Measurements from ENCODE around the gene FRG2B. TPM values are rescaled to one million over a fixed set of nuclear protein-coding genes. Genes with fewer than 3 reads are reported as not detected.
"Not testable (repeated sequence)": the region's sequence is repeated elsewhere in the genome, so short reads cannot be mapped to it uniquely, and the experiment has no call there.

The FRG2B gene
- not detected for polyA plus RNA-seq (2013, experiment 1 of 2)
- polyA plus RNA-seq (2013, experiment 2 of 2) = not detected

DNA sequence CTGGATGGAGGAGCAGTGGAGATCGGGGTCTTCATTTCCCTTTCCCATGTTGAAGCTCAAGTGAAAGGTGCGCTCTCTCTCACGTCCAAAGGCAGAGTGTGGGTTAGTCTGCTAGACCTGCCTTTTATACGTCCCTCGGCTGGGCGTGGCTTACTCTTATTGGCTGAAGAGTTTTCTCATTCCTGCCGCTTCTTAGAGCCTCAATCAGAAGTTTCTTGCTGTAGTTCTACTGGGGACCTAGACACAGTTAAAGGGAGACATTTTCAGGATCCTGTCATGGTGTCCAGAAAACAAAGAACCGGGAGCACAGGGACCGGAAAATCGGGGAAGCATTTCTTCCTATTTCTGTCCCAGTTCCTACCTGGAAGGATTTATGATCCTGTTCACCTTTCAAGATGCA, at the start of gene FRG2B:
Gene FRG2B, minus strand, starts transcription at position 101 of the 400 bp plus-strand sequence. Its CDS starts 53 bp downstream, at position 48.
- not testable (repeated sequence) for H3K18ac ChIP-seq (ENCODE audit: low read depth in 1 of 2, low read length in 2 of 2); H3K27ac ChIP-seq (ENCODE audit: low read length, poor library complexity, severe bottlenecking); H2BK120ac ChIP-seq (ENCODE audit: low read depth, low read length); H3K9me3 ChIP-seq (ENCODE audit: control insufficient read depth, low read length); H4K8ac ChIP-seq (ENCODE audit: low read length); H2BK12ac ChIP-seq (ENCODE audit: low read length in 2 of 2); H3K79me1 ChIP-seq (replicated peaks; ENCODE audit: low read length, poor library complexity, severe bottlenecking); H3K4me1 ChIP-seq (ENCODE audit: control insufficient read depth, insufficient read depth, low read depth, low read length); H3K36me3 ChIP-seq (ENCODE audit: control insufficient read depth in 1 of 2, insufficient read depth in 2 of 2, low read depth in 1 of 2, low read length in 2 of 2); H2BK15ac ChIP-seq (ENCODE audit: low read depth, poor library complexity, severe bottlenecking); H3K4me3 ChIP-seq (ENCODE audit: insufficient read depth in 1 of 2, low read depth in 1 of 2, low read length in 2 of 2); H3K4me2 ChIP-seq (ENCODE audit: low read length, poor library complexity, severe bottlenecking); H4K91ac ChIP-seq (ENCODE audit: low read length); H3K14ac ChIP-seq (ENCODE audit: low read length in 2 of 2); H2BK5ac ChIP-seq (ENCODE audit: low read depth, low read length, poor library complexity, severe bottlenecking); H3K27me3 ChIP-seq (ENCODE audit: control insufficient read depth in 1 of 2, insufficient read depth in 1 of 2, low read length in 2 of 2); H2AK5ac ChIP-seq (ENCODE audit: low read length, severe bottlenecking); H3K4ac ChIP-seq (ENCODE audit: low read depth in 1 of 2, low read length in 2 of 2); H2AFZ ChIP-seq (ENCODE audit: low read depth, low read length); H3K23ac ChIP-seq (ENCODE audit: low read length in 2 of 2); DNase-seq; H3K9ac ChIP-seq (ENCODE audit: low read length)
- 60% methylated on average over 1 of the region's 10 CpGs for WGBS

- not testable (repeated sequence) for DNase-seq; H3K27ac ChIP-seq (ENCODE audit: low read length, poor library complexity, severe bottlenecking); H3K27me3 ChIP-seq (ENCODE audit: control insufficient read depth in 1 of 2, insufficient read depth in 1 of 2, low read length in 2 of 2); H3K4me1 ChIP-seq (ENCODE audit: control insufficient read depth, insufficient read depth, low read depth, low read length); H2BK120ac ChIP-seq (ENCODE audit: low read depth, low read length); H2AFZ ChIP-seq (ENCODE audit: low read depth, low read length); H2BK5ac ChIP-seq (ENCODE audit: low read depth, low read length, poor library complexity, severe bottlenecking); H3K9ac ChIP-seq (ENCODE audit: low read length); H3K9me3 ChIP-seq (ENCODE audit: control insufficient read depth, low read length); H4K8ac ChIP-seq (ENCODE audit: low read length); H3K18ac ChIP-seq (ENCODE audit: low read depth in 1 of 2, low read length in 2 of 2); H3K4ac ChIP-seq (ENCODE audit: low read depth in 1 of 2, low read length in 2 of 2); H3K23ac ChIP-seq (ENCODE audit: low read length in 2 of 2); H3K36me3 ChIP-seq (ENCODE audit: control insufficient read depth in 1 of 2, insufficient read depth in 2 of 2, low read depth in 1 of 2, low read length in 2 of 2); H3K4me3 ChIP-seq (ENCODE audit: insufficient read depth in 1 of 2, low read depth in 1 of 2, low read length in 2 of 2); H2BK12ac ChIP-seq (ENCODE audit: low read length in 2 of 2); H4K91ac ChIP-seq (ENCODE audit: low read length); H2AK5ac ChIP-seq (ENCODE audit: low read length, severe bottlenecking); H2BK15ac ChIP-seq (ENCODE audit: low read depth, poor library complexity, severe bottlenecking); H3K14ac ChIP-seq (ENCODE audit: low read length in 2 of 2); H3K79me1 ChIP-seq (replicated peaks; ENCODE audit: low read length, poor library complexity, severe bottlenecking); H3K4me2 ChIP-seq (ENCODE audit: low read length, poor library complexity, severe bottlenecking)
- no CpG with 5 or more reads among the region's 40 CpGs for WGBS
Measured at GRCh38 chr10:133667446-133667845, 40.9 kb upstream of the FRG2B start.

DNA sequence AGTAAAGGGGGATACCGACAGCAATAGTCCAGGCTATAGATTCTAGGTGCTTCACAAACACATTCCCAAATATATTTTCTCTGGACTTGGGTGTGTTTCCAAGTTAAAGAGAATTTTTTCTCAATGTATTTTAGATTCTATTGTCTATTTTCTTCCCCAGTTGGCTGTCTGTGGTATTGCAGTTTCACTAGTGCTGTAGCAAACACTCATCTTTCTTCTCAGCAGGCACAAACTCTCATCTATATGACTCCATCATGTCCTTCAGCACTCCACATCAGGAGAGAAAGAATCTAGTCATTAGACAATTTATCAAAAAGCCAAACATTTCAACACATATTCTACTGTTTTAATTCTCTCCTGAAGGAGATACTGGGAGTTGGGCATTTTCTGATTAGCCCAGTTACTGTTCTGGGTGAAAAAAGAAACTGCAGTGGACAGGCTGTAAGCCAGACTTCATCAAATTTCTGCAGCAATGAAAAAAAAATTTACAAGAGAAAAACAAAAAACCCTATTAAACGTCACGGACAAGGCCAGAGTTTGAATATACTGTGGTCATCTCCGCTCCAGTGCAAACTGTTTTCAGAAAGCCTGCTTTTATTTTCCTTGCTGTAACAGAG, 37.1 kb upstream of the FRG2B start:
- H3K23ac ChIP-seq (ENCODE audit: low read length in 2 of 2); H3K27ac ChIP-seq (ENCODE audit: low read length, poor library complexity, severe bottlenecking); H2AK5ac ChIP-seq (ENCODE audit: low read length, severe bottlenecking); H3K9me3 ChIP-seq (ENCODE audit: control insufficient read depth, low read length); DNase-seq; H2BK120ac ChIP-seq (ENCODE audit: low read depth, low read length); H3K79me1 ChIP-seq (replicated peaks; ENCODE audit: low read length, poor library complexity, severe bottlenecking); H3K27me3 ChIP-seq (ENCODE audit: control insufficient read depth in 1 of 2, insufficient read depth in 1 of 2, low read length in 2 of 2); H3K4me3 ChIP-seq (ENCODE audit: insufficient read depth in 1 of 2, low read depth in 1 of 2, low read length in 2 of 2); H4K8ac ChIP-seq (ENCODE audit: low read length); H2AFZ ChIP-seq (ENCODE audit: low read depth, low read length); H3K4me2 ChIP-seq (ENCODE audit: low read length, poor library complexity, severe bottlenecking); H3K36me3 ChIP-seq (ENCODE audit: control insufficient read depth in 1 of 2, insufficient read depth in 2 of 2, low read depth in 1 of 2, low read length in 2 of 2); H2BK15ac ChIP-seq (ENCODE audit: low read depth, poor library complexity, severe bottlenecking); H3K4ac ChIP-seq (ENCODE audit: low read depth in 1 of 2, low read length in 2 of 2); H4K91ac ChIP-seq (ENCODE audit: low read length); H2BK5ac ChIP-seq (ENCODE audit: low read depth, low read length, poor library complexity, severe bottlenecking); H3K18ac ChIP-seq (ENCODE audit: low read depth in 1 of 2, low read length in 2 of 2); H3K14ac ChIP-seq (ENCODE audit: low read length in 2 of 2); H3K4me1 ChIP-seq (ENCODE audit: control insufficient read depth, insufficient read depth, low read depth, low read length); H2BK12ac ChIP-seq (ENCODE audit: low read length in 2 of 2); H3K9ac ChIP-seq (ENCODE audit: low read length): not testable (repeated sequence)
- WGBS = 92% methylated on average over 3 of the region's 4 CpGs

DNA sequence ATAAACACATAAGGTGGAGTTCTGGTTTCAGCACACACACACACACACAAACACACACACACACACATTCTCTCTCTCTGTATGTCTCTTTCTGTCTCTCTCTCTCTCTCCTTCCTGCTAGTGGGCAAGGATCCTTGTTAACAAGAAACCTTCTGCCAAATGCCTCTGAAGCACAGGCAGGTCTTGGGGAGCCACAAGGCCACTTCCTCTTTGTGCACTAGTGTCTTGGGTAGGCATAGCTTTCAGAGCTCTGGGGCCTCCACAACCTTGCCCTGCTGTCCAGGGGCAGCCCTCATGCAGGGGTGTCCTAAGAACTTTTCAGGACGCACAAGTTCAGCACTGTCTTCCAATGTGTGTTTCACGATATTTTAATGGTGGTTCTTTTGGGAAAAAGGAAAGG, 34.5 kb upstream of the FRG2B start:
- no CpG with 5 or more reads among the region's 2 CpGs for WGBS
- not testable (repeated sequence) for H2BK15ac ChIP-seq (ENCODE audit: low read depth, poor library complexity, severe bottlenecking); H2BK5ac ChIP-seq (ENCODE audit: low read depth, low read length, poor library complexity, severe bottlenecking); H3K14ac ChIP-seq (ENCODE audit: low read length in 2 of 2); H3K23ac ChIP-seq (ENCODE audit: low read length in 2 of 2); H3K4me2 ChIP-seq (ENCODE audit: low read length, poor library complexity, severe bottlenecking); H3K36me3 ChIP-seq (ENCODE audit: control insufficient read depth in 1 of 2, insufficient read depth in 2 of 2, low read depth in 1 of 2, low read length in 2 of 2); H2AFZ ChIP-seq (ENCODE audit: low read depth, low read length); H3K4me3 ChIP-seq (ENCODE audit: insufficient read depth in 1 of 2, low read depth in 1 of 2, low read length in 2 of 2); H2BK120ac ChIP-seq (ENCODE audit: low read depth, low read length); H3K9ac ChIP-seq (ENCODE audit: low read length); H4K91ac ChIP-seq (ENCODE audit: low read length); H2BK12ac ChIP-seq (ENCODE audit: low read length in 2 of 2); H3K18ac ChIP-seq (ENCODE audit: low read depth in 1 of 2, low read length in 2 of 2); H3K4me1 ChIP-seq (ENCODE audit: control insufficient read depth, insufficient read depth, low read depth, low read length); H3K27me3 ChIP-seq (ENCODE audit: control insufficient read depth in 1 of 2, insufficient read depth in 1 of 2, low read length in 2 of 2); H3K4ac ChIP-seq (ENCODE audit: low read depth in 1 of 2, low read length in 2 of 2); H3K79me1 ChIP-seq (replicated peaks; ENCODE audit: low read length, poor library complexity, severe bottlenecking); H3K9me3 ChIP-seq (ENCODE audit: control insufficient read depth, low read length); DNase-seq; H2AK5ac ChIP-seq (ENCODE audit: low read length, severe bottlenecking); H3K27ac ChIP-seq (ENCODE audit: low read length, poor library complexity, severe bottlenecking); H4K8ac ChIP-seq (ENCODE audit: low read length)

All from mesenchymal stem cell (in vitro differentiated cells and primary cell).